ENCODE measurements around the gene KREMEN1.

The KREMEN1 gene

DNA sequence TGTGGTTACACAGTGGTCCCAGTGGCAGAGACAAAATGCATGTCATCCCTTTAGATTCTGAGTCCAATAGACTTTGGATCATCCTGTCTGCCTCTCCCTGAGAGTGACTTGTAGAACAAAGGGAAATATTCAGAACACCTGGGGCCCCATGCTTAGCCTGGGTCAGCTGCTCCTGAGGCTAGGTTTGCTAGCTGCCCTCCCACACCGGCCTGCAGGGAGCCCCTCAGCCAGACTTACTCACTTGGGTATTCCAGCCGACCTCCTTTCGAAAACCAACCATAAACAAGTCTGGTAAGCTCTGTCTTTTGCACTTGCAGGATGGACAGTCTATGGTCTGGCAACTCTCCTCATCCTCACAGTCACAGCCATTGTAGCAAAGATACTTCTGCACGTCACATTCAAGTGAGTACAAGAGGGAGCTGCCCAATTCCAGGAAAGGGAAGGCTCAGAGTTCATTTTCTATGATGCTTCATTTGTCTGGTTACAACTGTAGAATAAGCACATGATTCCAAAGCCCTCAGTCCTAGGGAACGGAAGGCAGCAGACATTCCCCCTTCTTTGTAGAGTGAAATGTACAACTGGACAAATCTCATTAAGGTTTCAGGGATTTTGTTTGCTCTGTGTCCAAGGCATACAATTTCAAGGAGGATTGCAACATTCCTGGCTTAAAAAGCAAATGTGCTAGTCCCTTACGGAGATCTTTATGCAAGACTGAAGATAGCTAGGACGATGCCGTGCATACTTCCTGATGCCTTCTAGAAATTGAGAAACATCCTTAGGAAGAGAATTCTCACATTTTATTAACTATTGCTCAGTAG, 67.3 kb downstream of the KREMEN1 start:
- no peaks in the 10 kb centered on the region for H3K4me1 ChIP-seq (ENCODE audit: low read depth, poor library complexity, severe bottlenecking)
- H3K9ac ChIP-seq = no peak overlapping the region
- TF ChIP-seq, protein P1, sequence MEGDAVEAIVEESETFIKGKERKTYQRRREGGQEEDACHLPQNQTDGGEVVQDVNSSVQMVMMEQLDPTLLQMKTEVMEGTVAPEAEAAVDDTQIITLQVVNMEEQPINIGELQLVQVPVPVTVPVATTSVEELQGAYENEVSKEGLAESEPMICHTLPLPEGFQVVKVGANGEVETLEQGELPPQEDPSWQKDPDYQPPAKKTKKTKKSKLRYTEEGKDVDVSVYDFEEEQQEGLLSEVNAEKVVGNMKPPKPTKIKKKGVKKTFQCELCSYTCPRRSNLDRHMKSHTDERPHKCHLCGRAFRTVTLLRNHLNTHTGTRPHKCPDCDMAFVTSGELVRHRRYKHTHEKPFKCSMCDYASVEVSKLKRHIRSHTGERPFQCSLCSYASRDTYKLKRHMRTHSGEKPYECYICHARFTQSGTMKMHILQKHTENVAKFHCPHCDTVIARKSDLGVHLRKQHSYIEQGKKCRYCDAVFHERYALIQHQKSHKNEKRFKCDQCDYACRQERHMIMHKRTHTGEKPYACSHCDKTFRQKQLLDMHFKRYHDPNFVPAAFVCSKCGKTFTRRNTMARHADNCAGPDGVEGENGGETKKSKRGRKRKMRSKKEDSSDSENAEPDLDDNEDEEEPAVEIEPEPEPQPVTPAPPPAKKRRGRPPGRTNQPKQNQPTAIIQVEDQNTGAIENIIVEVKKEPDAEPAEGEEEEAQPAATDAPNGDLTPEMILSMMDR (conservative IDR thresholded peaks at IDR 0.05; ENCODE audit: low read depth, low read length) = no peak
- no peaks in the 10 kb centered on the region for H3K79me2 ChIP-seq (ENCODE audit: insufficient read depth, low read depth)
- H3K27me3 ChIP-seq (ENCODE audit: insufficient read depth, low read depth) = no peaks in the 10 kb centered on the region
- H3K27ac ChIP-seq = no peak overlapping the region
- no peak overlapping the region for H3K4me2 ChIP-seq
- H2AFZ ChIP-seq (ENCODE audit: low read depth) = no peak overlapping the region
- no peak overlapping the region for H3K4me3 ChIP-seq (IDR thresholded peaks at IDR 0.05; ENCODE audit: insufficient read depth, low read depth, low read length)
- no peaks in the 10 kb centered on the region for H3K36me3 ChIP-seq (ENCODE audit: insufficient read depth)
- no peaks in the 10 kb centered on the region for H4K20me1 ChIP-seq (ENCODE audit: insufficient read depth)

DNA sequence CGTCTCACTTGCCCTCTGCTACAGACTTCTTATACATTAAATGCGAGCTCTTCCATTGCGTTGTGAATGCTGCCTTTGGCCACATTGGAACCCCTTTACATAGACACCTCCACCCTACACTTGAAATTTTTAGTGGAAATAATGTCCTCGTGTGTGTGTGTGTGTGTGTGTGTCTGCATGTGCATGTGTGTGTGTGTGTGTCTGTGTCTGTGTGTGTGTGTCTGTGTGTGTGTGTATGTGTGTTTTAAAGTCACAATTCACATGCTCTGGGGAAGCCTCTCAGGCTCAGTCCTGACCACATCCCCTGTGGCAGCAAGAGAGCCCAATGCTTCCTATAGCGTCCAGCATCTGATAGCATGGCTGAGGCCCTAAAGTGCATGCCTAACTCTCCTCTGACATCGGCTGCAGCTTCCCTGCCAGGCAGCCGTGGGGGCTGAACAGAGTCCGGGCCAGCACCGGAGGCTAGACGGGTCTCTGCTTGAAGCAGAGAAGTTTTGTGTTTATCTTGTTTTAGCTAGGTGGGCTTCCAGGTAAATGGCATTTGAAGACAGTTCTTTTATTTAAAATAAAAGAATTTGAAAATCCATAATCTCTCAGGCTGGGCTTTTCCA, 68.3 kb downstream of the KREMEN1 start:
- Histone ChIP-seq H3K79me2 (ENCODE audit: insufficient read depth, low read depth) (no peaks in the 10 kb centered on the region), H3K36me3 (ENCODE audit: insufficient read depth) (no peaks in the 10 kb centered on the region), H3K4me3 (IDR thresholded peaks at IDR 0.05; ENCODE audit: insufficient read depth, low read depth, low read length) (no peak overlapping the region), H3K27me3 (ENCODE audit: insufficient read depth, low read depth) (no peaks in the 10 kb centered on the region), H2AFZ (ENCODE audit: low read depth) (no peak overlapping the region), H4K20me1 (ENCODE audit: insufficient read depth) (no peaks in the 10 kb centered on the region), H3K27ac (no peak overlapping the region), H3K4me2 (no peak overlapping the region), H3K4me1 (ENCODE audit: low read depth, poor library complexity, severe bottlenecking) (no peaks in the 10 kb centered on the region), H3K9ac (no peak overlapping the region)
- TF ChIP-seq, protein P1 (conservative IDR thresholded peaks at IDR 0.05; ENCODE audit: low read depth, low read length) = no peak

DNA sequence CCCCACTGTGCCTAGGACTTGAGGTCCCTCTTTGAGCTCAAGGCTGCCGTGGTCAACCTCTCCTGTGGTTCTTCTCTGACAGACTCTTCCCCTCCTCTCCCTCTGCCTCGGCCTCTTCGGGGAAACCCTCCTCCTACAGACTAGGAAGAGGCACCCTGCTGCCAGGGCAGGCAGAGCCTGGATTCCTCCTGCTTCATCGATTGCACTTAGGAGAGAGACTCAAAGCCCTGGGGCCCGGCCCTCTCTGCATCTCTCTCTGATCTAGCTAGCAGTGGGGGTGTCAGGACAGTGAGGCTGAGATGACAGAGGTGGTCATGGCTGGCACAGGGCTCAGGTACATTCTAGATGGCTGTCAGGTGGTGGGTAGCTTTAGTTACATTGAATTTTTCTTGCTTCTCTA, 69.3 kb downstream of the KREMEN1 start:
- Histone ChIP-seq H2AFZ (ENCODE audit: low read depth) (no peak overlapping the region), H3K36me3 (ENCODE audit: insufficient read depth) (no peaks in the 10 kb centered on the region), H3K4me3 (IDR thresholded peaks at IDR 0.05; ENCODE audit: insufficient read depth, low read depth, low read length) (no peak overlapping the region), H4K20me1 (ENCODE audit: insufficient read depth) (no peaks in the 10 kb centered on the region), H3K9ac (no peak overlapping the region), H3K4me2 (no peak overlapping the region), H3K79me2 (ENCODE audit: insufficient read depth, low read depth) (no peaks in the 10 kb centered on the region), H3K4me1 (ENCODE audit: low read depth, poor library complexity, severe bottlenecking) (no peaks in the 10 kb centered on the region), H3K27ac (no peak overlapping the region), H3K27me3 (ENCODE audit: insufficient read depth, low read depth) (no peaks in the 10 kb centered on the region)
- TF ChIP-seq, protein P1 (conservative IDR thresholded peaks at IDR 0.05; ENCODE audit: low read depth, low read length) = no peak

DNA sequence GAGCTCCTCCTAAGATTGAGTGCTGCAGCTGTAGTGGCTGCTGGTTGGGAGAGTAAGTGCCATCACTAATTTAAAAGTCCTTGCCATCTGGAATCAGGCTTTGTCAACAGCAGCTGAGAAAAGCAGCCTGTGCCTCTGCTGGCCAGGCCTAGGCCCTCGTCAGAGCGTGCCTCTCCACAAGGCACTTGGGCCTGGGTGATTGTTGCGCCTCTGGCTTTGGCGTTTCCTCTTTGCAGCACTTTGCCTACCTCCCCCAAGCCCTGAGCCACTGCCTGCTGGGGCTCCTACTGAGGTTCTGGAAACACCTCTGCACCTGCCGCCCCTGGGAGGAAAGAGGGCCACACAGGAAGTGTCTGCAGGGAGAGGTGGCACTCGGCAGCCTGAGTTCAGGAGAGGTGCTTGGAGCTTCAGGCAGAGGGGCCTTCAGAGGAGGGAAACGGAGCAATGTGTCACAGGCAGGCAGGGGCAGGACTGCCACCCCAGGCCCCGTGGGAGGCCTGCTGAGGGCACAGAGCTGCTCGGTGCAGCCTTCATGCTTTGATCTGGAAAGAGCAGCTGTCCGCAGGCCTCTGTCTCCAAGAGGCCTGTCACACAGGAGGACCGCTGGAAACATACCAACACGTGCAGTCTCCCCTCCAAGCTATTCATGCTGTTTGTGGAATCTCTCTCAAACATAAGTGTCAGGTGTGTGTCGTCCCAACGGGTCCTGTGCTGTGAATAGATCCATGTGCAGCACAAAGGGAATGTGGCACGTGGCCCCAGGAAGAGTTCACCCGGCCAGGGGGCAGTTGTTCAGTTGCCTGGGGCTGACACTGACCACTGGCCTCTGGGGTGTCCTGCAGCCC, 71.3 kb downstream of the KREMEN1 start:
- no peak overlapping the region for H3K9ac ChIP-seq
- TF ChIP-seq, protein P1 (conservative IDR thresholded peaks at IDR 0.05; ENCODE audit: low read depth, low read length) = no peak
- H3K27ac ChIP-seq = no peak overlapping the region
- H2AFZ ChIP-seq (ENCODE audit: low read depth) = no peak overlapping the region
- no peak overlapping the region for H3K4me3 ChIP-seq (IDR thresholded peaks at IDR 0.05; ENCODE audit: insufficient read depth, low read depth, low read length)
- H3K36me3 ChIP-seq (ENCODE audit: insufficient read depth) = no peaks in the 10 kb centered on the region
- H3K79me2 ChIP-seq (ENCODE audit: insufficient read depth, low read depth) = no peaks in the 10 kb centered on the region
- no peak overlapping the region for H3K4me2 ChIP-seq
- H3K27me3 ChIP-seq (ENCODE audit: insufficient read depth, low read depth) = no peaks in the 10 kb centered on the region
- H3K4me1 ChIP-seq (ENCODE audit: low read depth, poor library complexity, severe bottlenecking) = no peaks in the 10 kb centered on the region
- no peaks in the 10 kb centered on the region for H4K20me1 ChIP-seq (ENCODE audit: insufficient read depth)
